Measurements from ENCODE around the gene MMD.

- TF ChIP-seq, protein P1, sequence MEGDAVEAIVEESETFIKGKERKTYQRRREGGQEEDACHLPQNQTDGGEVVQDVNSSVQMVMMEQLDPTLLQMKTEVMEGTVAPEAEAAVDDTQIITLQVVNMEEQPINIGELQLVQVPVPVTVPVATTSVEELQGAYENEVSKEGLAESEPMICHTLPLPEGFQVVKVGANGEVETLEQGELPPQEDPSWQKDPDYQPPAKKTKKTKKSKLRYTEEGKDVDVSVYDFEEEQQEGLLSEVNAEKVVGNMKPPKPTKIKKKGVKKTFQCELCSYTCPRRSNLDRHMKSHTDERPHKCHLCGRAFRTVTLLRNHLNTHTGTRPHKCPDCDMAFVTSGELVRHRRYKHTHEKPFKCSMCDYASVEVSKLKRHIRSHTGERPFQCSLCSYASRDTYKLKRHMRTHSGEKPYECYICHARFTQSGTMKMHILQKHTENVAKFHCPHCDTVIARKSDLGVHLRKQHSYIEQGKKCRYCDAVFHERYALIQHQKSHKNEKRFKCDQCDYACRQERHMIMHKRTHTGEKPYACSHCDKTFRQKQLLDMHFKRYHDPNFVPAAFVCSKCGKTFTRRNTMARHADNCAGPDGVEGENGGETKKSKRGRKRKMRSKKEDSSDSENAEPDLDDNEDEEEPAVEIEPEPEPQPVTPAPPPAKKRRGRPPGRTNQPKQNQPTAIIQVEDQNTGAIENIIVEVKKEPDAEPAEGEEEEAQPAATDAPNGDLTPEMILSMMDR (IDR thresholded peaks at IDR 0.05; ENCODE audit: insufficient read depth, low read length, poor library complexity, severe bottlenecking), result no peak
- TF ChIP-seq EZH2phosphoT487 (conservative IDR thresholded peaks at IDR 0.05; ENCODE audit: low read length), result no peak
Measured at GRCh38 chr17:55427587-55427882, 5.9 kb upstream of the MMD start.

Data from SU-DHL-6 (cell line).